ENCODE measurements around the gene SENP5. TPM values are rescaled to one million over a fixed set of nuclear protein-coding genes. Genes with fewer than 3 reads are reported as not detected.

SENP5 gene
- total RNA-seq, 1 experiment from 2014 or later: 30.4 TPM

- no peak overlapping the region for H3K14ac ChIP-seq (ENCODE audit: insufficient read depth, low read length)
- no peak overlapping the region for H2BK20ac ChIP-seq (ENCODE audit: low read depth, low read length, poor library complexity, severe bottlenecking)
- no peaks in the 10 kb centered on the region for H3K79me2 ChIP-seq (ENCODE audit: insufficient read depth, low read length)
- no peak overlapping the region for H4K8ac ChIP-seq (replicated peaks; ENCODE audit: insufficient read length, low read depth, low read length)
- peaks cover 0 to 24% (median 7%) of the 10 kb centered on the region in 3 experiments; a peak in 5 of 7 replicates for H3K36me3 Mint-ChIP-seq (ENCODE audit: insufficient read depth in 1 of 3, low read depth in 3 of 3)
- no peak overlapping the region for H3K27ac Mint-ChIP-seq
- H3K9me3 ChIP-seq (ENCODE audit: control insufficient read depth, low read depth, low read length): no peaks in the 10 kb centered on the region
- H4K5ac ChIP-seq (ENCODE audit: insufficient read length, low read depth, low read length): no peak overlapping the region
- H3T11ph ChIP-seq (ENCODE audit: low read length): no peak overlapping the region
- H3K27ac ChIP-seq (ENCODE audit: insufficient read length, low read depth, low read length): no peak overlapping the region
- no peaks in the 10 kb centered on the region for H3K27me3 Mint-ChIP-seq (ENCODE audit: low read depth)
- no peak overlapping the region for H4K91ac ChIP-seq (ENCODE audit: insufficient read length, low read depth, low read length)
- no peak for DNase-seq
- H3K4me1 Mint-ChIP-seq: no peaks in the 10 kb centered on the region
- TF ChIP-seq CTCF (conservative IDR thresholded peaks at IDR 0.05): no peak
- H2BK15ac ChIP-seq (ENCODE audit: low read depth, low read length): no peak overlapping the region
- WGBS (ENCODE audit: extremely low coverage, insufficient read length, low lambda C conversion rate): no CpG with 5 or more reads among the region's 4 CpGs
- no peak overlapping the region for H2BK120ac ChIP-seq (ENCODE audit: low read depth, low read length, poor library complexity, severe bottlenecking)
- no peak overlapping the region for H2BK12ac ChIP-seq (ENCODE audit: insufficient read length, low read depth, low read length)
- no peak overlapping the region for H3K18ac ChIP-seq (ENCODE audit: insufficient read length, low read depth, low read length)
- no peak overlapping the region for H3K23ac ChIP-seq (ENCODE audit: insufficient read length, low read depth, low read length)
- no peak overlapping the region for H2BK5ac ChIP-seq (ENCODE audit: insufficient read length, low read length)
- no peak overlapping the region for H2AK5ac ChIP-seq (ENCODE audit: insufficient read length, low read length)
- H3K4me3 Mint-ChIP-seq: no peak overlapping the region
- no peak overlapping the region for H3K9ac ChIP-seq (ENCODE audit: extremely low read depth, insufficient read length, low read length)
- no peak overlapping the region for H3K4ac ChIP-seq (ENCODE audit: low read depth, low read length)
- H3K4me1 ChIP-seq (ENCODE audit: insufficient read depth, low read length): no peaks in the 10 kb centered on the region
- H3K4me2 ChIP-seq (ENCODE audit: insufficient read depth, insufficient read length, low read length): no peak overlapping the region
- H2AFZ ChIP-seq (ENCODE audit: low read length): no peak overlapping the region
- H3K56ac ChIP-seq (ENCODE audit: insufficient read length, low read depth, low read length): no peak overlapping the region
- no peaks in the 10 kb centered on the region for H3K79me1 ChIP-seq (ENCODE audit: insufficient read depth, low read depth, low read length, poor library complexity, severe bottlenecking)
- H3K23me2 ChIP-seq (ENCODE audit: insufficient read length, low read depth, low read length, poor library complexity, severe bottlenecking): no peaks in the 10 kb centered on the region
- H3K9me3 Mint-ChIP-seq: no peaks in the 10 kb centered on the region
- H3K27me3 ChIP-seq (ENCODE audit: insufficient read depth, low read length): no peaks in the 10 kb centered on the region
- H4K20me1 ChIP-seq (ENCODE audit: control insufficient read depth, insufficient read depth, insufficient read length): no peaks in the 10 kb centered on the region
Measured at GRCh38 chr3:196886144-196886543, 18.4 kb downstream of the SENP5 start.

Data from H9 (cell line).